H1 (cell line): Measurements from ENCODE around the gene CAPZB. TPM values are rescaled to one million over a fixed set of nuclear protein-coding genes. Genes with fewer than 3 reads are reported as not detected.

Source experiments
- CTCF ChIA-PET: fragments of 300-600 bp; sonication (Branson Sonifier 250); formaldehyde crosslinking; loops from one replicate; lab custom pipeline; 2021; ENCODE audit not compliant: partially characterized antibody; lab: Charles Lee
- POLR2A ChIA-PET: fragments of 300-600 bp; sonication (Branson Sonifier 250); formaldehyde crosslinking; loops from one replicate; lab custom pipeline; 2021; ENCODE audit warnings: inconsistent platforms; ENCODE audit not compliant: partially characterized antibody; lab: Charles Lee
- DNase-seq, 2 experiments: peaks; one replicate each; pipeline versions ENCODE4 v3.0.0 to v3.0.0-alpha.2; 2010 to 2022; ENCODE audit warnings: low spot score in 2 of 2, low read depth in 1 of 2, mixed read lengths in 1 of 2
- FAIRE-seq: peaks from 2 replicates; lab custom pipeline; 2011; peaks lifted over from hg19 to GRCh38; lab: Jason Lieb, UNC
- H2AFZ ChIP-seq: 2 replicates; pipeline ENCODE4 v1.8.1; 2012; ENCODE audit warnings: low read length, inconsistent platforms
- H2AK5ac ChIP-seq: 2 replicates; pipeline ENCODE4 v1.6.1; 2013; ENCODE audit warnings: low read depth, low read length
- H2BK120ac ChIP-seq: replicated peaks from 2 replicates; pipeline ENCODE3; 2013; ENCODE audit warnings: low read depth, low read length, inconsistent platforms
- H2BK12ac ChIP-seq: 2 replicates; pipeline ENCODE4 v1.6.1; 2013; ENCODE audit warnings: low read depth, low read length
- H2BK15ac ChIP-seq: 2 replicates; pipeline ENCODE4 v1.6.1; 2013; ENCODE audit warnings: low read length
- H2BK20ac ChIP-seq: 2 replicates; pipeline ENCODE4 v1.6.1; 2013; ENCODE audit warnings: low read length
- H2BK5ac ChIP-seq: 2 replicates; pipeline ENCODE4 v1.6.1; 2013; ENCODE audit warnings: low read depth, low read length
- H3K14ac ChIP-seq: 2 replicates; pipeline ENCODE4 v1.6.1; 2013; ENCODE audit warnings: inconsistent platforms; ENCODE audit not compliant: insufficient read length
- H3K18ac ChIP-seq: 2 replicates; pipeline ENCODE4 v1.6.1; 2013; ENCODE audit warnings: low read length; ENCODE audit errors: extremely low read depth
- H3K23ac ChIP-seq: 2 replicates; pipeline ENCODE4 v1.6.1; 2013; ENCODE audit warnings: inconsistent platforms; ENCODE audit not compliant: insufficient read length
- H3K23me2 ChIP-seq: 2 replicates; pipeline ENCODE4 v1.6.1; 2013; ENCODE audit warnings: low read depth, low read length
- H3K27ac ChIP-seq: 2 replicates; pipeline ENCODE4 v1.6.1; 2011; ENCODE audit warnings: low read depth, low read length, inconsistent platforms
- H3K27me3 ChIP-seq, 4 experiments: replicated peaks in 1 of 4; 1 replicate in 1 of 4; 2 replicates in 3 of 4; pipeline versions ENCODE4 v1.6.1 to v1.8.1; 2011 to 2013; ENCODE audit warnings: low read length in 3 of 4, mild to moderate bottlenecking in 3 of 4, inconsistent platforms in 2 of 4, mixed read lengths in 2 of 4, moderate library complexity in 1 of 4; ENCODE audit not compliant: control insufficient read depth in 3 of 4, insufficient read depth in 3 of 4; ENCODE audit errors: extremely low read depth in 1 of 4
- H3K36me3 ChIP-seq, 4 experiments: 2 replicates each; pipeline versions ENCODE4 v1.6.1 to v1.8.1; 2011 to 2013; ENCODE audit warnings: mild to moderate bottlenecking in 4 of 4, low read length in 3 of 4, moderate library complexity in 2 of 4, control low read depth in 1 of 4, inconsistent platforms in 1 of 4; ENCODE audit not compliant: insufficient read depth in 4 of 4, control insufficient read depth in 2 of 4
- H3K4ac ChIP-seq: replicated peaks from 2 replicates; pipeline ENCODE3; 2013; ENCODE audit warnings: low read length, low read depth, mixed read lengths, inconsistent platforms; ENCODE audit not compliant: insufficient read length
- H3K4me1 ChIP-seq, 4 experiments: replicated peaks in 1 of 4; 1 replicate in 1 of 4; 2 replicates in 3 of 4; pipeline versions ENCODE4 v1.6.1 to v1.8.1; 2011 to 2013; ENCODE audit warnings: low read length in 3 of 4, inconsistent platforms in 2 of 4, mixed read lengths in 1 of 4; ENCODE audit not compliant: insufficient read depth in 4 of 4, control insufficient read depth in 3 of 4
- H3K4me2 ChIP-seq, 2 experiments: 2 replicates each; pipeline versions ENCODE4 v1.6.1 to v1.8.1; 2011 to 2013; ENCODE audit warnings: low read depth in 2 of 2, low read length in 2 of 2, control low read depth in 1 of 2, inconsistent platforms in 1 of 2, mild to moderate bottlenecking in 1 of 2; ENCODE audit not compliant: insufficient read depth in 1 of 2
- H3K4me3 ChIP-seq, 4 experiments: fragments of 200-600, 300-600 bp in 1 of 4; sonication (generic), shearing (Covaris generic), sonication (Bioruptor Twin) in 1 of 4; 2 replicates each; pipeline versions ENCODE4 v1.5.1 to v1.8.1; 2011 to 2016; ENCODE audit warnings: low read length in 4 of 4, low read depth in 3 of 4, control low read depth in 2 of 4, inconsistent platforms in 2 of 4, mild to moderate bottlenecking in 2 of 4, mixed read lengths in 1 of 4, moderate library complexity in 1 of 4; ENCODE audit not compliant: insufficient read depth in 2 of 4; ENCODE audit errors: extremely low read depth in 1 of 4
- H3K56ac ChIP-seq: replicated peaks from 2 replicates; pipeline ENCODE3; 2013; ENCODE audit warnings: low read depth, mild to moderate bottlenecking, mixed read lengths, low read length, inconsistent platforms; ENCODE audit not compliant: insufficient read length
- H3K79me1 ChIP-seq: 2 replicates; pipeline ENCODE4 v1.6.1; 2013; ENCODE audit warnings: low read depth, low read length, control low read depth
- H3K79me2 ChIP-seq, 2 experiments: 2 replicates each; pipeline versions ENCODE4 v1.6.1 to v1.8.1; 2012 to 2013; ENCODE audit warnings: low read length in 2 of 2, mild to moderate bottlenecking in 2 of 2, inconsistent platforms in 1 of 2; ENCODE audit not compliant: insufficient read depth in 2 of 2, control insufficient read depth in 1 of 2
- H3K9ac ChIP-seq, 4 experiments: replicated peaks in 1 of 4; 1 replicate in 1 of 4; 2 replicates in 3 of 4; pipeline versions ENCODE4 v1.6.1 to v1.8.1; 2011 to 2013; ENCODE audit warnings: low read depth in 3 of 4, low read length in 3 of 4, control low read depth in 2 of 4, mild to moderate bottlenecking in 2 of 4, moderate library complexity in 2 of 4, inconsistent platforms in 1 of 4; ENCODE audit errors: extremely low read depth in 1 of 4
- H3K9me3 ChIP-seq, 2 experiments: 2 replicates each; pipeline versions ENCODE4 v1.6.1 to v1.8.1; 2012 to 2013; ENCODE audit warnings: mild to moderate bottlenecking in 2 of 2, moderate library complexity in 2 of 2, control low read depth in 1 of 2, inconsistent platforms in 1 of 2, low read depth in 1 of 2, low read length in 1 of 2, mixed read lengths in 1 of 2; ENCODE audit not compliant: insufficient read depth in 2 of 2
- H4K20me1 ChIP-seq, 2 experiments: replicated peaks in 1 of 2; 2 replicates each; pipeline versions ENCODE3 to v1.8.1; 2011 to 2013; ENCODE audit warnings: inconsistent platforms in 2 of 2, low read length in 2 of 2, mild to moderate bottlenecking in 1 of 2; ENCODE audit not compliant: insufficient read depth in 2 of 2, control insufficient read depth in 1 of 2
- H4K5ac ChIP-seq: 2 replicates; pipeline ENCODE4 v1.6.1; 2013; ENCODE audit warnings: low read length, low read depth, mixed read lengths, inconsistent platforms; ENCODE audit not compliant: insufficient read length
- H4K8ac ChIP-seq: 2 replicates; pipeline ENCODE4 v1.8.0; 2013; ENCODE audit warnings: mild to moderate bottlenecking, moderate library complexity, low read length, inconsistent platforms; ENCODE audit not compliant: insufficient read depth; ENCODE audit errors: extremely low read depth
- H4K91ac ChIP-seq: replicated peaks from 2 replicates; pipeline ENCODE3; 2013; ENCODE audit warnings: low read length, mixed read lengths, inconsistent platforms; ENCODE audit not compliant: insufficient read length
- KDM1A ChIP-seq: fragments of 200-600, 300-600 bp; sonication (generic); IDR thresholded peaks from 2 replicates; pipeline ENCODE4 v1.7.1; 2016; ENCODE audit warnings: mild to moderate bottlenecking, low read length, borderline replicate concordance
- KDM4A ChIP-seq: IDR thresholded peaks from one replicate; pipeline ENCODE4 v1.7.1; 2012; ENCODE audit warnings: low read depth, mild to moderate bottlenecking, moderate library complexity, low read length, inconsistent platforms; ENCODE audit not compliant: severe bottlenecking
- NANOG ChIP-seq: IDR thresholded peaks from 2 replicates; pipeline ENCODE4 v1.6.1; 2011; ENCODE audit warnings: low read length, low read depth, mild to moderate bottlenecking, inconsistent platforms; ENCODE audit not compliant: insufficient read depth, poor library complexity, severe bottlenecking
- NRF1 ChIP-seq: IDR thresholded peaks from 2 replicates; pipeline ENCODE4 v1.6.1; 2011; ENCODE audit warnings: mild to moderate bottlenecking, low read depth, low read length, improper control_type of control experiment
- SIX5 ChIP-seq: IDR thresholded peaks from 2 replicates; pipeline ENCODE4 v1.6.1; 2011; ENCODE audit warnings: mild to moderate bottlenecking, low read depth, low read length
- WGBS, 2 experiments: shearing (Covaris generic) in 1 of 2; methylation state at CpG; one replicate each; pipeline versions ENCODE4 v1.1.6 to v1.1.7; 2013 to 2015; ENCODE audit warnings: low lambda C conversion rate in 2 of 2, mixed read lengths in 2 of 2, inconsistent platforms in 1 of 2, low coverage in 1 of 2, missing lambda C conversion rate in 1 of 2; ENCODE audit not compliant: insufficient replicate concordance in 2 of 2, insufficient coverage in 1 of 2, insufficient read length in 1 of 2; ENCODE audit errors: extremely low coverage in 1 of 2, missing lambda C conversion rate in 1 of 2; 5-methylcytosine and 5-hydroxymethylcytosine counted together
- polyA plus RNA-seq, 7 experiments: library from polyadenylated mRNA; depleted of rRNA in 3 of 7; stranded (reverse) in 5 of 7; unstranded in 2 of 7; fragments of >200 nt in 5 of 7; fragments of 200-250 nt in 2 of 7; gene quantifications; 1 replicate in 5 of 7; 2 replicates in 1 of 7; 4 replicates in 1 of 7; pipeline versions ENCODE4 v1.2.1 to v1.2.3, GENCODE V29; 2011 to 2013; ENCODE audit warnings: missing spikeins in 2 of 7, mixed read lengths in 2 of 7
- total RNA-seq: library from RNA; stranded (reverse); fragmentation: NEBNext Ultra II Directional; extraction: Animal tissue kit (Norgen Biotek cat#: 25700); gene quantifications from 2 replicates; pipeline ENCODE4 v1.2.1, GENCODE V29; 2021
- TF ChIP-seq, protein P1 (sequence below): IDR thresholded peaks from 2 replicates; pipeline ENCODE4 v1.6.1; 2012; ENCODE audit warnings: low read length, inconsistent platforms

CAPZB gene
- total and polyA plus RNA-seq, 2 of the 8 experiments (the other 6 are each of a cell fraction or from before 2014, with no cell fraction given), result 162 to 371 TPM

DNA sequence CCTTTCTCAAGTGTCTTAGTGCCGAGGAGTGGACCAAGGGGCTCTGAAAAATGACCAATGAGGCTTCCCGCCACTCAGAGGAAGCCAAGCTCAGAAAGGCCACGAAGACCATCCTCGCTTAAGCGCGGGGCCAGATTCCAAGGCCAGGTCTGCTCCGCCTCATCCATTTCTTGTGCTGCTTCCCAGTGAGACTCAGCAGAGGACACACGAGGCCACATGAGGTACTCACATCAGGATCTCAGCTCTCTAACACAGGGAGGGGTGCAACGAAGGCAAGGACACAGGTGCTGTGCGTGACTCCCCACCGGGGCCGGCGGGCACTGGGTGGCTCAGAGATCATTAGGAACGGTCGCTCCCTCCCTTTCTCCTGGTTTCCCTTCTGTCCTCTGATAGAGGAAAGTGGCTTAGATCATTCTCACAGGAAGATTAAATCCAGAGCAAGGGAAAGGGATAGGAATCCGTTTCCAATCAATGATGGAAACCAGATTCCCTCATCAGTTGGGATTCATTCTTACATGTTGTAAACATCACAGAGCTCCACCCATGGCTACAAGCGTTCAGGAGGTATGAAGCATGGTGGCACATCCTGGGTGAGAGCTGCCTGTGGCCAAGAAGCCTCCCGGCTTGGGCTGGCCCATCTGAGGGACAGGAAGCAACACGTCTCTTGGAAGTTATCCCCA lies 46.7 kb downstream of the CAPZB start:
- H3K79me1 ChIP-seq, result peaks cover 33% of the 10 kb centered on the region
- peaks cover 2 to 14% (median 9%) of the 10 kb centered on the region in 4 experiments for H3K4me1 ChIP-seq

More for the DNA sequence above, 46.7 kb downstream of the CAPZB start:
- no peak overlapping the region for H3K27ac ChIP-seq
- no peak overlapping the region for H3K4me3 ChIP-seq
- no peak overlapping the region for H2BK120ac ChIP-seq
- no peak overlapping the region for H3K9ac ChIP-seq
- H2AK5ac ChIP-seq, result no peak overlapping the region
- no peak overlapping the region for H3K23ac ChIP-seq
- no peaks in the 10 kb centered on the region for H3K23me2 ChIP-seq
- H3K27me3 ChIP-seq, result no peaks in the 10 kb centered on the region
- H4K20me1 ChIP-seq, result peaks cover 43 to 53% of the 10 kb centered on the region in 2 experiments
- H3K18ac ChIP-seq, result no peak overlapping the region
- no peaks in the 10 kb centered on the region for H3K9me3 ChIP-seq
- no peak for DNase-seq
- peaks cover 0 to 10% (median 0%) of the 10 kb centered on the region in 4 experiments; a peak in 2 of 8 replicates for H3K36me3 ChIP-seq
- H3K79me2 ChIP-seq, result peaks cover 8 to 94% of the 10 kb centered on the region in 2 experiments
- no peak overlapping the region for H2BK12ac ChIP-seq
- FAIRE-seq, result no peak
- no peak for TF ChIP-seq NANOG
- no peak for TF ChIP-seq SIX5
- TF ChIP-seq, protein P1, sequence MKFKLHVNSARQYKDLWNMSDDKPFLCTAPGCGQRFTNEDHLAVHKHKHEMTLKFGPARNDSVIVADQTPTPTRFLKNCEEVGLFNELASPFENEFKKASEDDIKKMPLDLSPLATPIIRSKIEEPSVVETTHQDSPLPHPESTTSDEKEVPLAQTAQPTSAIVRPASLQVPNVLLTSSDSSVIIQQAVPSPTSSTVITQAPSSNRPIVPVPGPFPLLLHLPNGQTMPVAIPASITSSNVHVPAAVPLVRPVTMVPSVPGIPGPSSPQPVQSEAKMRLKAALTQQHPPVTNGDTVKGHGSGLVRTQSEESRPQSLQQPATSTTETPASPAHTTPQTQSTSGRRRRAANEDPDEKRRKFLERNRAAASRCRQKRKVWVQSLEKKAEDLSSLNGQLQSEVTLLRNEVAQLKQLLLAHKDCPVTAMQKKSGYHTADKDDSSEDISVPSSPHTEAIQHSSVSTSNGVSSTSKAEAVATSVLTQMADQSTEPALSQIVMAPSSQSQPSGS, result no peak
- no peak for TF ChIP-seq NRF1
- no peak for TF ChIP-seq KDM1A
- TF ChIP-seq KDM4A, result no peak
- H2BK20ac ChIP-seq, result no peak overlapping the region
- POLR2A ChIA-PET, result interaction anchor here (0.9 to 1.8 kb wide), 2 partner anchors 8 to 10 kb away, joined by 3 to 4 read pairs; no protein-coding TSS in a partner anchor
- no peak overlapping the region; the same call in 1 of the 2 replicates for H4K8ac ChIP-seq
- no peak overlapping the region for H4K91ac ChIP-seq
- H2AFZ ChIP-seq, result no peak overlapping the region
- no peak overlapping the region for H3K4me2 ChIP-seq
- no peak overlapping the region for H2BK15ac ChIP-seq
- no peak overlapping the region for H3K56ac ChIP-seq
- H3K4ac ChIP-seq, result no peak overlapping the region
- CTCF ChIA-PET, result interaction anchor here (0.7 to 8.4 kb wide), 13 partner anchors 10 to 143 kb away, joined by 3 to 79 read pairs (median 4); no protein-coding TSS in a partner anchor
- whole genome bisulfite sequencing, 2 experiments, result 86% methylated on average over 16 of the region's 19 CpGs; no CpG with 5 or more reads in 1 of the 2 experiments
- H3K14ac ChIP-seq, result no peak overlapping the region
- H2BK5ac ChIP-seq, result no peak overlapping the region
- H4K5ac ChIP-seq, result no peak overlapping the region
